Mononuclear cell (primary cell): ENCODE measurements around the gene SPDYE4. TPM values are rescaled to one million over a fixed set of nuclear protein-coding genes. Genes with fewer than 3 reads are reported as not detected.
"Not testable (repeated sequence)": the region's sequence is repeated elsewhere in the genome, so short reads cannot be mapped to it uniquely, and the experiment has no call there.

Experiments used
- H3K27me3 ChIP-seq: 2 replicates; pipeline ENCODE4 v1.6.0; 2011; ENCODE audit warnings: low read length, control low read depth; ENCODE audit not compliant: insufficient read depth
- H3K4me1 ChIP-seq: 2 replicates; pipeline ENCODE4 v1.5.1; 2011; ENCODE audit warnings: mild to moderate bottlenecking, low read length, control low read depth; ENCODE audit not compliant: insufficient read depth
- H3K4me3 ChIP-seq: 2 replicates; pipeline ENCODE4 v1.5.1; 2011; ENCODE audit warnings: mild to moderate bottlenecking, low read length, moderate library complexity
- H3K9me3 ChIP-seq: 2 replicates; pipeline ENCODE4 v1.5.1; 2011; ENCODE audit warnings: low read depth, mild to moderate bottlenecking, control low read depth, low read length
- total RNA-seq: library from RNA; depleted of rRNA; stranded (reverse); fragments of >200 nt; gene quantifications from one replicate; pipeline ENCODE4 v1.2.3, GENCODE V29; 2012

The SPDYE4 gene
- not detected for total RNA-seq

- H3K9me3 ChIP-seq = no peaks in the 10 kb centered on the region
- H3K4me3 ChIP-seq = no peak within 1 kb of the TSS
- H3K4me1 ChIP-seq = no peaks in the 10 kb centered on the region
- H3K27me3 ChIP-seq = no peaks in the 10 kb centered on the region
Measured at GRCh38 chr17:8758137-8758596, at the start of gene SPDYE4. SPDYE4 (minus strand) TSS chr17:8758546; CDS start chr17:8758382, 164 bp downstream.

- peaks cover 21% of the 10 kb centered on the region for H3K4me1 ChIP-seq
- H3K4me3 ChIP-seq = no peak overlapping the region
- no peaks in the 10 kb centered on the region for H3K9me3 ChIP-seq
- H3K27me3 ChIP-seq = no peaks in the 10 kb centered on the region
Measured at GRCh38 chr17:8806926-8807550, 48.7 kb upstream of the SPDYE4 start.

GRCh38 chr17:8806253-8806925 lies 48.0 kb upstream of the SPDYE4 start:
- H3K9me3 ChIP-seq = no peaks in the 10 kb centered on the region
- H3K4me3 ChIP-seq = no peak overlapping the region
- H3K27me3 ChIP-seq = no peaks in the 10 kb centered on the region
- peaks cover 21% of the 10 kb centered on the region for H3K4me1 ChIP-seq

GRCh38 chr17:8805396-8805795 lies 47.0 kb upstream of the SPDYE4 start:
- peaks cover 21% of the 10 kb centered on the region for H3K4me1 ChIP-seq
- H3K27me3 ChIP-seq, H3K4me3 ChIP-seq, H3K9me3 ChIP-seq: not testable (repeated sequence)

GRCh38 chr17:8803531-8804420 lies 45.4 kb upstream of the SPDYE4 start:
- H3K27me3 ChIP-seq = no peaks in the 10 kb centered on the region
- no peak overlapping the region for H3K4me3 ChIP-seq
- H3K4me1 ChIP-seq = peaks cover 21% of the 10 kb centered on the region
- no peaks in the 10 kb centered on the region for H3K9me3 ChIP-seq

- Histone ChIP-seq H3K27me3 (no peaks in the 10 kb centered on the region), H3K4me3 (no peak overlapping the region), H3K4me1 (peaks cover 4% of the 10 kb centered on the region), H3K9me3 (no peaks in the 10 kb centered on the region)
Measured at GRCh38 chr17:8801135-8801840, 42.9 kb upstream of the SPDYE4 start.

GRCh38 chr17:8800656-8801055 lies 42.3 kb upstream of the SPDYE4 start:
- Histone ChIP-seq H3K27me3 (no peaks in the 10 kb centered on the region), H3K9me3 (no peaks in the 10 kb centered on the region), H3K4me3 (no peak overlapping the region), H3K4me1 (peaks cover 3% of the 10 kb centered on the region)

GRCh38 chr17:8799570-8800212 lies 41.3 kb upstream of the SPDYE4 start:
- no peaks in the 10 kb centered on the region for H3K27me3 ChIP-seq
- H3K4me3 ChIP-seq = no peak overlapping the region
- peaks cover 13% of the 10 kb centered on the region for H3K4me1 ChIP-seq
- no peaks in the 10 kb centered on the region for H3K9me3 ChIP-seq

- no peaks in the 10 kb centered on the region for H3K27me3 ChIP-seq
- H3K4me1 ChIP-seq = peaks cover 20% of the 10 kb centered on the region
- no peak within 1 kb of the TSS for H3K4me3 ChIP-seq
- H3K9me3 ChIP-seq = no peaks in the 10 kb centered on the region
Measured at GRCh38 chr17:8798846-8799569, 40.7 kb upstream of the SPDYE4 start, which contains the start of gene MFSD6L. MFSD6L (minus strand) TSS chr17:8799365; CDS start chr17:8799120, 245 bp downstream.

- Histone ChIP-seq H3K27me3 (no peaks in the 10 kb centered on the region), H3K4me3 (no peak overlapping the region), H3K4me1 (peaks cover 26% of the 10 kb centered on the region), H3K9me3 (no peaks in the 10 kb centered on the region)
Measured at GRCh38 chr17:8798176-8798845, 40.0 kb upstream of the SPDYE4 start.

- H3K27me3 ChIP-seq = no peaks in the 10 kb centered on the region
- H3K9me3 ChIP-seq = no peaks in the 10 kb centered on the region
- H3K4me3 ChIP-seq = no peak overlapping the region
- H3K4me1 ChIP-seq = peaks cover 27% of the 10 kb centered on the region
Measured at GRCh38 chr17:8797621-8798175, 39.4 kb upstream of the SPDYE4 start.

GRCh38 chr17:8794636-8795035 lies 36.3 kb upstream of the SPDYE4 start:
- H3K27me3 ChIP-seq = no peaks in the 10 kb centered on the region
- H3K4me1 ChIP-seq = peaks cover 42% of the 10 kb centered on the region
- no peak overlapping the region for H3K4me3 ChIP-seq
- no peaks in the 10 kb centered on the region for H3K9me3 ChIP-seq

GRCh38 chr17:8793649-8794048 lies 35.3 kb upstream of the SPDYE4 start:
- H3K9me3 ChIP-seq = no peaks in the 10 kb centered on the region
- H3K4me1 ChIP-seq = peaks cover 46% of the 10 kb centered on the region
- no peaks in the 10 kb centered on the region for H3K27me3 ChIP-seq
- no peak overlapping the region for H3K4me3 ChIP-seq
